NCI-H128 (cell line): ENCODE measurements around the gene BBX.

ENCODE experiments used
- DNase-seq: peaks from one replicate; lab custom pipeline; 2025; ENCODE audit not compliant: unreplicated experiment; lab: John Stamatoyannopoulos, UW

BBX gene

DNA sequence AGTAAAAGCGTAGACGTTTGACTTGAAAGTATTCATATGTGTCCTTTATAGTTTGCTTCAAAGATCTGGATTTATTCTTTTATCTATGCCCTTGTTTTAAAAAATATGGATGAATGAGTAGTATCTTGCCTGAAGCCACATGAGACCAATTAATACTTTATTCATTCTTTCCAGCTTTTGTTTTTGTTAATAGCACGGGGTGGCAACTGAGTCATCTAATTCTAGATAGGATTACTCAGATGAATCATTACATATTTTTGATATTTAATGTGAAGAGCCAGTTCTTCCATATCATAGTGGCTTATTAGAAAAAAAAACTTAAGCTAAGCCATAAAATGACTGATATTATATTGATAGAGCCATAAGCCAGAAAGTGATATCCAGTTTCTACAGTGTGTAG, 121.9 kb downstream of the BBX start:
- DNase-seq, result no peak

DNA sequence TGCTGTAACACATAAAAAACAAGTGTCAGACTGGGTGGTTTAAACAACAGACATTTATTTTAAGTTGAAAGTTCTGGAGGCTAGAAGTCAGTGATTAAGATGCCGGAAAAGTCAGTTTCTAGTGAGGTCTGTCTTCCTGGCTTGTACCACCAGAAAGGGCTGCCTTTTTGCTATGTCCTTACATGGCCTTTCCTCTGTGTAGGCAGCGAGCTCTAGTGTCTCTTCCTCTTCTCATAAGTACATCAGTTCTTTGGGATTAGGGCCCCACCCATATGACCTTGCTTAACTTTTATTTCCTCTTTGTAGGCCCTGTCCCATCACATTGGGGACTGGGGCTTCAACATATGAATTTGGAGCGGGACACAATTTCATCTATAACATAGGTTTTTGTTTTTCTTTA, 128.0 kb downstream of the BBX start:
- DNase-seq, result no peak

DNA sequence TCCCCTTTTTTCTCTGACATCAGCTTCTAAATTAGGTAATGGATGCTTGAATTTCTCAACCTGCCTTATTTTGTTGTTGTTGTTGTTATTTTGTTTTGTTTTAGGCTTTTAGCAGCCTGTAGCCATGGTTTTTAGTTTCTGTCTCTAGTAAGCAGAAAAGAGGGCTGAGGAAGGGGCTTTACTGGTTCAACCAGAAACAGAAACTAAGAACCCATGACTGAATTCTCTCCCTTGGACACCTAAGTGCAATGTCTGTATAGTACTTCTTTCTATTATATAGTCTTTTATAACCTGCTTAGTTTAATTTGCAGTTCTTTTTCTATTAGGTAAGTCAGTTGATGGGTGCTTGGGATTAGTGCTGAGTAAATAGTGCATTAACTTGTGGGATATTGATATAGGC, 129.0 kb downstream of the BBX start:
- no peak for DNase-seq

DNA sequence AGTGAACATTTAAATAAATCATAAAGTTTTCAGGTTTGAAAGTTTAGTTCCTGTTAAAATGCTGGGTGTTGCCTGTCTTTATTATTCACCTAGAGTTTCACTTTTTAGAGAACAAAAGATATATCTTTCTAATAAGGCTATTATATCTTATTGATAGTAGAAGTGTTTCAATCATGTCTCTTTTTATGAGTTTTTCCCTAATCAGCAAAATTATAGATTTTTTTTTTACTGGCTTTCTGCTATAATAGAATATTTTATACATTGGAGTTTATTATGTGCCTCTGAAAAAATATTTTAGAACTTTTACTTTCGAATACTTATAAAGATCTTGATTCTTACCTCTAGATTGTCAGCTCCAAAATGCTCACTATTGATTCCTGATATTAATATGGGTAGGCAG, 131.5 kb downstream of the BBX start:
- DNase-seq, result no peak

DNA sequence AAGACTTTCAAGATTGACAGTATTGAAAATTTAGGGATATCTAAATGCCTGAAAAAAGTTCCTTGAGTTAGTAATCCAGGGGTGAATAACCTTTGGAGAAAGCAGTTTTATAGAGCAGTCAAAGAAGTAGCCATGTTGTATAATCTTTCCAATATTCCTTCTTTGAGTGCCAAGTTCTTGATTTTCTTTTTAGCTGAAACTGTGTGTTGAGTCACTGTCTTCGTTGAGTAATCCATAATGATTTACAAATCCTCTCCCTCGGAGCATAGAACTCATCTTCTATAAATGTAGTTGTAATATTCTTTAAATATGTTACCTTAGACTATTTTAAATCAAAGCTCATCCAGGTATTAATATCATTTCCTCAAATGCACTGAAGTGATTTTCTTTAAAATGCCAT, 135.2 kb downstream of the BBX start:
- no peak for DNase-seq

DNA sequence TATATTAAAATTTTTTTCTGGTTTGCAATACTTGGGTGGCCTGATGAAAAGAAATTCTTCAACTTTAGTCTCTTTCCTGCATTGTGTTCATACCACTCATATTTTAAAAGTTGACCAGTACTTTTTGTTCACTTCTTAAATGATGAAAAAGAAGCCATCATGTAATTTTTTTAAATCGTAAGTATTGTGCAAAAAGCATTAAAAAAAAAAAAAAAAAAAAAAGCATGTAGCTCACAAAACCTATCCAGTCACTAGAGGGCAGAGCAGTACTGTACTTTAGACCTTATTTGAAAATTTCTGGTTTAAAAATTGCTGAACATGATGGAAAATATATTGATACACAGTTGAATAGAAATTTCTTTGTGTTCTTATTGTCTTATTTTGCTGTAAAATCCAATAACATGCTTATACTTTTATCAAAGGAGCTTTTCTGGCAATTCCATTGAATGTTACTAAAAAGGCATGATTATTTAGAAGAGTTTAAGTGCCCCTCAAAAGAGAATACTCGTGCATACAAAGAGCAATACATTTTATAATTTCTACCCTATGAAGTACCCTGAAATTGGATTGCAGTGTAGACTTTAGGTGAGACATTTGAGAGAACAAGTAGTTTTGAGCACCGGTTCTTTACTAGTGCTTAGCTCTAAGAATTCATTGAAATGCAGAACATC, 137.7 kb downstream of the BBX start:
- no peak for DNase-seq

DNA sequence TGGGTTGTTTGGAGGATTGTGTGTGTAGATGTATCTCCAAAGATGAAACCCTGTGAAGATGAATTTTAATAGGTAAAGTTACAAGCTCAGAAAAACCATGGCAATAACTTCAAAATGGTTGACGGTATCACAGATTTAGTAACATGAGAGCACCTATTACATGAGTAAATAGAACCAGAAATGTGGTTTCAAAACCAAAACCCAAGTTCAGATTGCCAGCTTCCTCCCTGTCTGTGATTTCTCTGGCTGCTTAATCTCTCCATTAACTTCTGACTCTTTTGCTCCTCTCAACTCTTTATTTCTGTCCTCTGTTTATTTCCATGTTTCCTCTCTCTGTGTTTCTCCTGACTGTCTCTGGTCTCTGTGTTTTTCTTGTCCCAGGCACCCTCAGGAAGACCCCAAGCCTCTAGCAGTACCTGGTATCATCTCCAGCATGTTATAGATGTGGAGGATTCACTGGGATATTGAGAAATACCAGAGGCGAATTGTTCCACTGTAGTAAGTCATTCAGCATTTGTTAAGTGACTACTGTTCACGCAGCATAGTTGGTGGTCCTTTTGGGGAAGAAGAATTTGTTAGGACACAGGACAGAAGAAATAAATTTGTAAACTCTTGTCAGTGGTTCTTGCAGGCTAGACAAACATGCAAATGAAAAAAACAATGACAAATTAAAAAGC, 138.8 kb downstream of the BBX start:
- DNase-seq, result no peak

DNA sequence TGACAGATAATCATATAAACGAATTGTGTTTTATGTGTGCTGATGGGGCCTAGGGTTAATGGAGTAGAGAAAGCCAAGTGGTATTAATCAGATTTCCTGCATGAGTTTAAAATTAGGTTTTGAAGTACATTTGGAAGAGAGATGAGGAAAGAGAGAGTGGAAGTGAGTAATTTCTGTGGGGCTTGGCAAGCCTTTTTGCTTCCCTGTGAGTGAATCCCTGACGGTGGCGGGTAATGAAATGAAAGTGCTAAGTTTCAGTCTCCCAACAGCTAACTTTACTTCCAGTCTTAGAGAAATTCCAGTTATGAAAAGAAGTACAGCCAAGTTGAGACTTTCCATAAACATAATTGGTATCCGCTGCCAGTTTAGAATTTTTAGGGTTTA, 139.4 kb downstream of the BBX start:
- DNase-seq, result no peak

DNA sequence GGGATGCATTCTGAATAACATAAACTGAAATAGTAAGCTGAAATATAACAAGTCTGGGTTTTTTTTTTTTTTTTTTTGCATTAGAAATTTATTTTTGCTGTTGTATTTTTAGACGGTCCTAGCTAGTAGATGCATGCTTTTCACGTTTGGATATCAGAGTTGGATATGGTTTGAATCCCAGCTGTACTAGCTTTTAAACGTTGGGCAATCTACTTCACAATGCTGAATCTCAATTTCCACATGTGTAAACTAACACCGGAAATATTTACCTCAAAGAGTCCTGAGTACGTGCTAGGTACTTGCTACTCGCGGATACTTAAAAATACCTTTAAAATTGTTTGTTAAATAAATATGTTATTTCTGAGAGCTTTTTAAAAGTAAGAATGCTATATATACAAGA, 139.8 kb downstream of the BBX start:
- no peak for DNase-seq

DNA sequence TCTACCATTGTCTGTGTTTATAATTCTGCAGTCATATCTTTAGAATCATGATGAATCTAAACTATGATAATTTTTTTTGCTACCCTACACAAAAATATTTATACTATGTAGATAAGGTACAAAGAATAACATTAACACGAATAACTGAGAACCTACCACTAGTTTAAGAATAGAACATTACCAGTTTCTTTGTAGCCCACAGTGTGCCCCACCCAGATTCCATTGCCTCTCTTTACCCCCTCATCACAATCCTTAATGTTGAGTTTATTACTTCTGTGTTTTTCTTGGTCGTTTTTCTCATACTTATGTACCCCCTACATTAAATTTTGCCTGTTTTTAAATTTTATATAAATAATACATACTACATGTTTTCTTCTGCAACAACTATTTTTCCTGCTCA, 140.5 kb downstream of the BBX start:
- no peak for DNase-seq

DNA sequence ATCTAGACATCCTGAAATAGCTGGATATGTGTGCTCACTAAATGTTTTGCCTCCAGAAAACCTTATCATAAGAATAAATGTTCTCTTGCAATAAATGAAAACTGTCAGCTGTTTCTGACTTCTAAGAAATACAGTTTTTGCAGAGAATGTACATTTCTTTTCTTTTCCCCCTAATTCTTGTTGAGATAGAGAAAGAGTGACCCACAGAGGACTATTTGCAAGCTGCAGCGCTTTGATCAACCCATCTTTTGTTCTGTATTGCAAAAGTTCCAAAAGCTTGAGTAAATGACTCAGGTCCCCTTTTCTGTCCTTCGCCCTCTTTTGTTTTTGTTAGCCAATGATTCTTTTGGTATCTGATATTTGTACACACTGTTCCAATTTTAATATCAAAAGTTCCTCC, 141.9 kb downstream of the BBX start:
- no peak for DNase-seq

DNA sequence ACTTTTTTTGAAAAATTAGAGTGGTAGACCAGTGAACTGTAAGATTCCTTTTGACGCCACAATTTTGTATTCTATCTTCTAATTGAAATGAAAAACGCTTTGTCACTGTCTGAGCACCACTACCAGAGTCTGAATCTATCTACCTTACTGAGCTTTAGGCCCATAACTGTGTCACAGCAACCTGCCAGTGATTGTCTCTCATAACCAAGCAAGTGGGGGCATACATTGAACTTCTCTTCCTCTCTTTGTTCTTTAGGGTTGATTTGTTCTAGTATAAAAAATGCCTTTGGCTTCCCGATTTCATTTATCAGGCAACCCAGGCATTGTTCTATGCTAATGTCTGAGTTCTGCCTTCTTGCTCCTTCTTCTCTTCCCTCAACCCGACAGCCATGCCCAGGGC, 142.6 kb downstream of the BBX start:
- DNase-seq, result no peak

DNA sequence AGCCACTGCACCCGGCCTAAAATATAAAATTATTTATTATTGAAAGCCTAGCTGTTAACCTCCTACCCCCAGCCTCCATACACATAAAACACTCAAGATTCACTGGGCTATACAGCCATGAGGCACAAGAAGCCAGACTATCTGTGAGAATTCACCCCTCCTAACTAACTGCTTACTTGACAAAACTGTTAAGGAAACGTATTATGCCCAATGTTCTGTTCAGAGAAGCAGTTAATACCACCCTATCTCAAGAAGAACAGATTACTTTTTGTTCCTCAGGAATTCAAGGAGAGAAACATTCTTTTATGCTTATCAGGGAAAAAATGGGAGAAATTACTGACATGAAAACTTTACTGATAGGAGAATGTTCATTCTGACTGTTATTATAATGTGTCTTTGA, 144.1 kb downstream of the BBX start:
- DNase-seq, result no peak

DNA sequence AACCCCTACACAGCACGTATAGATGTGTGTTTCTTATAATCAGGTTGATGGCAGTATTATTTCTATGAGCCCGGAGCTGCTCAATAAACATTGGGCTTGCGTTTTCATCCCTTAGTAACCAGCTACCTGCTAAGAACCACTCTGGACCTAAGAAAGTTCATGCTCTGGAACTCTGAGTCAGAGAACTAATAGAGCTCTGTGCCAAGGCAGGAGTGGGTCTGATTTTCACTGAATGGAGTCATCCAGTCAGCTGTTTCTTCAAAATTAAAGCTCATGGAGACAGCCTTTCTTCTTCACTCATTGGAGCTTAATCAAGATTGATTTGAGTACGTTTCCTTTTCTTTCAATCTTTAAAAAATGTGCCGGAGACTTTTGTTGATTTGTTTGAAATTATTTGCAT, 145.7 kb downstream of the BBX start:
- no peak for DNase-seq

DNA sequence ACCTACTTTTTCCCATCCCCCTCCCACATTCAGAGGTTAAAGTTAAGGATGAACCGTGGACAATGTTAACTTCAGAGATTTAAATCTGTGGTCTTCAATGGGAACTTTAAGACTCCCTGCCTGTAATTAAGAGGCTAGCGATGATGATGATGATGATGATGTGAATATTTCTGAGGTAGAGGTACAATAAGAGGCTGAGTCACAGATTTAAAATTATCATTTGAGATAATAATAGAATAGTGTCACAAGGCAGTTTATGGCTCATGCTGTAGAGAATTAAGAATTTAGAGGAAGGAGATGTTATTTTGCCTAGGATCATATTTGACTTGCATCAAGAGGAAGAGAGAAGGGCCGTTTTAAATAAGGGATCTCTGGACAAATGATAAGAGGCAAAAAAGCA, 146.2 kb downstream of the BBX start:
- no peak for DNase-seq

DNA sequence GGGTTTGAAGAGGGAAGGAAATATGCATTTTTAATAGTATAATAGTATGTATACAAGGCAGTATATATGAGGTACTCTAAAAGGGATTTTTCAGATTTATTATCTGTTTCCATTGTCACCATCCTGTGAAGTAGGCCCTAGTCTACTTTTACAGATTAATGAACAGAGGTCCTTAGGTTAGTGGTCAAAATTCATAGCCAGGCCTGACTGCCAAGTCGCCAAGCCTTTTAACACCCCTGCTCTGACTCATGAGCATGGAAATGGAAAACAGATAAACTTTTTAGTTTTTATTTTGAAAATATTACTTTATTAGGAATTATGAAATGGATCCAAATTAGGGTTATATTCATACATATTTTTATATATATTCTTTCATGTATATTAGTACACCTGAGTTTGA, 146.9 kb downstream of the BBX start:
- no peak for DNase-seq

DNA sequence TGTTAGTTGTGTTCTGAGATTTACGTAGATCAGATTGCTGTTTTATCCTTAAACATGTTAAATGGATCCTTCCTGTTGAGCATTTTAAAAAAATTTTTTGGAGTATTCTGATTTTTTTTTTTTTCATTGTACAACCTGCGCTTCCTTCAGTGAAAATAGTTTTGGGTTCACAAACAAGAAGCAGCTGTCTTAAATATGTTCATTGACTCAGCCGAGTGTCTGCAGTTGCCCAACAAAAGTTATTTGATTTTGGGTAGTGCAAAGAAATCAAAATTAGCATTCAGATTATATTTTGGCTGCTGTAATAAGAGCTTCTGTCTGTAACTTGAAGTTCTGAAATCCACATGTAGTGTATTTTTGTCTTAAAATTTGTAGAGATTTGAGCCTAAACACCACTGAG, 148.2 kb downstream of the BBX start:
- DNase-seq, result no peak

DNA sequence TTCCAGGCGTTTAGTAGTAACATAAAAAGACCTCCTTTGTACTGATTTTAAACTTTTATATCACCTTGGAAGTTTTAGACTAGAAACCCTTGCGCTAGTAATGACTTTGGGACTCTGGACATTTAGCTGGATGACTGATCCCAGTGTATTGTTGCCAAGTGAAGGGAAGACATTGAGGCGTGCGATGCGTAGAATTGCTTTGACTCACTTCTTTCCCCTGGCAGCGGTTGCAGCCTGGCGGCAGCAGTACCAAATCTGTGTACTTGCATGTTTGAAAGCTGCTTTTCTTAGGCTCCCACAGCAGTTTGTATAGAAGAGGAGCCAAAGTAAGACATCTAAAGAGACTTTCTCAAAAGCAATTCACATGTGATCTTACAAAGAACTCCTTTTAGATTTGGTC, 151.6 kb downstream of the BBX start:
- no peak for DNase-seq

DNA sequence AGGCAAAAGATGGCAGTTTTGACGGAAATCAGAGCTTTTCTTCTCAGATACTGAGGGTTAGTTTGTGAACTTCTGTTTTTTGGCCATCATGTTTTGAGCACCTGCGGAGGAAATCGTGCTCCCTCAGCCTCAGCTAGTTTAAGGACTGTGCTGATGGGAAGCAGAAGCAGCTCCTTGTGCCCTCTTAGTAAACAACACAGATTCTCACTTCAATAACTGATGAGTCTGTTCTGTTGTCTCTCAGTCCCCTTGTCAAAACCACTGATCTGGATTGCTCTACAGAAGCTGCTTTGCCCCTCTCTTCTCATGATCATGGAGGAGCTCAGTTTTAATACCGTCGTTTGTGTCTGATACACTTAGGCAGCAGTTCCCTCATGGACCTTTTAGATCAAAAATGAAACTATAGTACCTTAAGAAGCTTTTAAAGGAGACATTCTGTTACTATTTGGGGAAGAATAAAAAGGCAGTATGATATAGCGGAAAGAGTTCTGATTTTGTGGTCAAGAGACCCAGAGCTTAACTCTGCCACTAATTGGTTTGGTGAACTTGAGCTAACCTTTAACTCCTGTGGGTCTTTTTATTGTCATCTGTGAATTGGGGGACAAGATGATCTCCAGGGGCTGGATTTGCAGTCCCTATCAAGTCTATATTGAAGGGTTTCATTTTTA, 152.6 kb downstream of the BBX start:
- no peak for DNase-seq

DNA sequence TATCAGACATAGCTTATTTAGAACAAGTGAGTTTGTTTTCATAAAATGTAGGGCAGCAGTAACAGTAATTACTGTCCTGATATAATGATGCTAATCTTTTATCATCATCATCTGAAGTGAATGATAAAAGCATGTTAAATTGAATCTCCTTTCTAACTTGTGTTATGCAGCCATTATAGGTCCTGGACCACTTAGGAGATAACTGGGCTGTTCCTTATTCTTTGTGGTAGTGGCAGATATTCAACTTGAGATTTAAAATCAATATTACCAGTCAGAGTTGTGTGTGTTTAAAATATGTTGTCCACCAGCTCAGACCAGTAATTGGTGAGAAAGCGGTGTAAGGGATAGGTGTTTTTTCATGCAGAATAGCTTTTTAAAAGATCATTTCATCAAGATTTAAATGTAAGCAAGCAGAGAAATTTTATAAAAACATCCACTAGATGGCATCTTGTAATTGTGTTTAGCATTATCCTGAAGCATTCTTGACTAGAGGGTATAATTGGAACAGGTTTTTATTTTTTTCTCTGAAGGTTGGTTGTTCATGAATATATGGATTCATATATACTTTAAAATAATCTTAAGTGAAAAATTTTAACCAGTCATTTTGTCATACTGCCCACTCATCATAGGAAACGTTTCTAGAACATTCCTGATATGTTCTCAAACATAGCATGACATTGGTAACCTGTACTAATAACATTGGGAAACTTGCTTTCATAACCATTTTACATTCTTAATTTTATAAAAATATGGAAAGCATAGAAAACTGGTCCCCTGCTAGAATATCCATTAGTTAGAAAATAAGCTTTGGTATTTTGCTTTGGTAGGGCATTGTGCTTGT, 153.9 kb downstream of the BBX start:
- DNase-seq, result no peak

DNA sequence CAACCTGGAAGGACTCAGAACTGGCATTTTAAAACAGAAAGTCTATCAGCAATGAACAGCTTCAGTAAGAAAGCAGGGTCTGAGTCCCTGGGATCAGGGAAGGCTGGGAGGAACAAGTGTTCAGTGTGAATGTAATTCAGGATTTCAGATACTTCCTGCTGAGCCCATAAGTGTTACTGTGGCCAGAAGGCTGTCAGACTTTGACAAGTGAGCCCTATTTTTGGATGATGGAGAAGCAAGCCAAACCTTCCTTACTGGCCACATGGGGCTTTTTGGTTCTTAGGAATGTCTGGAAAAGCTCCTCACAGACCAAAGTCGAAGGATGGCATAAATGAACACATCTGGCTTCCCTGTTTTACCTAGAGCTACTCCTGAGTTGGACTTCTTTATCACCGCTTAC, 157.2 kb downstream of the BBX start:
- DNase-seq, result no peak

DNA sequence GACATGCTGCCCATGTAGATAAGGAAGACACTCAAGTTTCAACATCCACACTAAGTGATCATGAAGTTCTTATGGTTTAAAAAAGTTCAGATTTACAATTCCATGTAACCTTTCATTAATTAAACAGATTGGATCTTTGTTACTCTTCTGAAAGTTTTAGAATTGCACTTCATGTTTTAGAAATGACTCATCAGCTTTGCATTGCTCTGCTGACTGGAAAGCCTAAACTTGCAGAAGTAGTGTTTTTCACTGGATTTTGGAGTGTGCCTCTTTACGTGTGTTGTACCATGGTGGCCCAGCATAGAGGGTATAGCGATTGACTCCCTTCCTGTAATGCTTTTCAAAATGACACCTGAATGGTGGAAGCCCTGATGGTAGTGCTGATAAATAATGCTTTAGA, 157.9 kb downstream of the BBX start:
- DNase-seq, result no peak
